PC-9 (cell line): ENCODE measurements around the gene CST2.

Experiments
- CTCF ChIP-seq: fragments of 200-600 bp; sonication (generic); conservative IDR thresholded peaks from 2 replicates; pipeline ENCODE4 v1.6.1; 2017; ENCODE audit warnings: mixed run types, antibody characterized with exemption, mild to moderate bottlenecking, moderate library complexity
- EZH2 ChIP-seq: fragments of 200-600 bp; sonication (generic); IDR thresholded peaks from 2 replicates; pipeline ENCODE4 v1.8.0; 2017; ENCODE audit warnings: antibody characterized with exemption, low read depth

DNA sequence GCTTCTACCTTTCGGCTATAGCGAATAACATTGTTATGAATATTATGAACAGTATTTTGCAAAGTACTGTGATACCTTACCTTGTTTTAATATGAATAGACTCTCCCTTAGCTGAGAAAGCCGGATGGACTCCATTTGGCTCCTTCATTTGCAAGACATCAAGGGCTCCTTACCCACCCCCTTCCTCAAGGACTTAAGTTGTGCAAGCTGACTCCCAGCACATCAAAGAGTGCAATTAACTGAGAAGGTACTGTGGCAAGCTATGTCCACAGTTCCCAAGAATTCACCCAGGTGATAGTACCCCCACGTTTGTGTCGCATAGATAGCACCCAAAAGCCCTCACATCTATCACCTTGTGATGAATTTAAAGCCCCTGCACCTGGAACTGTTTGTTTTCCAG, 41.8 kb upstream of the CST2 start:
- no peak for TF ChIP-seq CTCF
- no peak for TF ChIP-seq EZH2
